Activated CD8-positive, alpha-beta memory T cell treated with anti-CD3 and anti-CD28 coated beads for 24 hours (primary cell): Measurements from ENCODE around the gene ERFE.

Source experiments
- DNase-seq: peaks from one replicate; pipeline ENCODE4 v3.0.0-alpha.2; 2020

Gene ERFE

GRCh38 chr2:238126775-238127164 is 32.0 kb upstream of the ERFE start:
- no peak for DNase-seq

GRCh38 chr2:238127165-238128060 is 31.4 kb upstream of the ERFE start:
- DNase-seq: no peak

GRCh38 chr2:238128061-238128440 is 30.7 kb upstream of the ERFE start:
- DNase-seq: no peak

GRCh38 chr2:238128534-238129001 is 30.2 kb upstream of the ERFE start:
- DNase-seq: no peak

- DNase-seq: no peak
Measured at GRCh38 chr2:238129166-238130010, 29.4 kb upstream of the ERFE start.

GRCh38 chr2:238130111-238130695 is 28.6 kb upstream of the ERFE start:
- DNase-seq: no peak

- no peak for DNase-seq
Measured at GRCh38 chr2:238130696-238131628, 27.8 kb upstream of the ERFE start.

GRCh38 chr2:238131761-238132462 is 26.9 kb upstream of the ERFE start:
- DNase-seq: no peak

- no peak for DNase-seq
Measured at GRCh38 chr2:238132463-238133450, 26.0 kb upstream of the ERFE start.

GRCh38 chr2:238133499-238134392 is 25.0 kb upstream of the ERFE start:
- no peak for DNase-seq

GRCh38 chr2:238134393-238134785 is 24.4 kb upstream of the ERFE start:
- DNase-seq: no peak

- no peak for DNase-seq
Measured at GRCh38 chr2:238135601-238136150, 23.1 kb upstream of the ERFE start.

- no peak for DNase-seq
Measured at GRCh38 chr2:238136820-238137537, 21.8 kb upstream of the ERFE start.

- DNase-seq: no peak
Measured at GRCh38 chr2:238137885-238138284, 20.9 kb upstream of the ERFE start.

- no peak for DNase-seq
Measured at GRCh38 chr2:238138331-238139195, 20.2 kb upstream of the ERFE start, which contains the start of gene KLHL30. Gene KLHL30 (plus strand): TSS chr2:238138668. CDS start chr2:238140755, 2,087 bp downstream.

- DNase-seq: peak; percentile 68
Measured at GRCh38 chr2:238139196-238140039, 19.4 kb upstream of the ERFE start.
